ENCODE measurements around the gene UBE2Q2.
"Not testable (repeated sequence)": the region's sequence is repeated elsewhere in the genome, so short reads cannot be mapped to it uniquely, and the experiment has no call there.

UBE2Q2 gene

GRCh38 chr15:75867449-75867848 is 24.2 kb downstream of the UBE2Q2 start:
- no peak for DNase-seq

DNA sequence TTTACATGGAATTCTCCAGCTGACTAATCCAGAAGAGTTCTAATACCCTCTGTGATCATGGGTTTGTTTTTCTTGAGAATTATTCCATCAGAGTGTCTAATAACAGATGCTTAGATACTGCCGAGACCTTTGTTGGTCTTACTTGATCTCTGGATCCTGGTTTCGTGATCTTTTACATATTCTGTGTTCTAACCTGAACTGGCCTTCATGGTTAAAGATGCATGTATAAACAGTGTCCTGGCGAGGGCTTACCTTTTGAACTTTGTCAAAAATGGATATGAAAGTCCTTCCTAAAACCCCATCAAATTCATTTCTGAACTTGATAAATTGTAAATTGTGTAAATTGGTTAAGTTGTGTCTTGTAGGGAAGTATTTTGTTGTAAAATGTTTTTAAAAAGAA is 24.8 kb downstream of the UBE2Q2 start:
- no peak for DNase-seq

DNA sequence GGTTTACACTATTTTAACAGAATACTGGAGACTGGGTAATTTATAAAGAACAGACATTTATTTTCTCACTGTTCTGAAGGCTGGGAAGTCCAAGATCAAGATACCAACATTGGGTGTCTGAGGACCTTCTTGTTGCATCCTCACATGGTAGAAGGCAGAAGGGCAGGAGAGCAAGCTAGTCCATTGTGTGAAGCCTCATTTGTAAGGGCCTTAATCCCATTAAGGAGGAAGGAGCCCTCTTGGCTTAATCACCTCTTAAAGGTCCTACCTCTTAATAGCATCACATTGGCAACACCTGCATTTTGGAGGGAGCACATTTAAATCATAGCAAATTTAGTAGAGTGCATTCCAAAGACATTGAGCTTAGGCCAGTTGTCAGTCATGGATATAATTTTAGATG is 26.2 kb downstream of the UBE2Q2 start:
- no peak for DNase-seq

- DNase-seq, result not testable (repeated sequence)
Measured at GRCh38 chr15:75871589-75871988, 28.3 kb downstream of the UBE2Q2 start.

DNA sequence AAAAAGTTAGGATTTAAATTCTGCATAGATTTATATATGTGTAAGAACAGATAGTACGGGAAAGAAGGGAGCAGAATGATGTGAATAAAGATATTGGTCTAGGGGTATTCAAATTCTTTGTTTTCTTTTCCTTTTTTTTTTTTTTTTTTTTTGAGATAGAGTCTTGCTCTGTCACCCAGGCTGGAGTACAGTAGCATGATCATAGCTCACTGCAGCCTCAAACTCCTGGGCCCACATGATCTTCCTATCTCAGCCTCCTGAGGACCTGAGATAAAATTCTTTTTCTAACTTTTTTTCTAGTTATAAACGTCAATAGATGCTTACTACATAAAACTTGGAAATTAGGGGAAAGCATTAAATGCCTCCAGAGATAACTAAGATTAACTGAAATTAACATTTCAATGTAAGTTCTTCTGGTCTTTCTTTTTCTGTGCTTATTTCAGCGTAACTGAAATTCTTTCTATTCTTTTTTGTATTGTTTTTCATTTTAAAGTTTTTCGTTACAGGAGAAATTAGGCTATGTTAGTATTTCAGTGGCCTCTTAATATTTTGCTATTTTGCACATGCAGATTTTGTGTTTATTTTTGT is 29.2 kb downstream of the UBE2Q2 start:
- no peak for DNase-seq

GRCh38 chr15:75884041-75884440 is 40.8 kb downstream of the UBE2Q2 start:
- no peak for DNase-seq

DNA sequence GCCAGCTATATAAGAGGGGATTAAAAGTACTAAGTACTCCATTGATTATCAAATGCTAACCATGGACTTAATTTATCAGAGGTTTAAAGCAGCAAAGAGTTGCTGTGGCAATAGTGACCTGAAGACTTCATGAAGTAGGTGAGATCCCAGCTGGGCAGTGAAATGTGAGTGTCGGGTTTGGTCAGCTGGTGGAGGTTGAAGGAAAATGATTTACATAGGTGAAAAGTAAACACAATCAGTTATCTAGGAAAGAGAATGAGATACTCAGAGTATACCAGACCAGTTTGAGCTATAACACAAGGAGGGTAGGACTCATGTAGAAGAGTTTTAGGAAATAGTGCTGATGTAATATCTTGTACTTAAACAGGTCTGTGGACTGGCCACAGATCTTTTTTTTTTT is 43.9 kb downstream of the UBE2Q2 start:
- DNase-seq, result no peak

DNA sequence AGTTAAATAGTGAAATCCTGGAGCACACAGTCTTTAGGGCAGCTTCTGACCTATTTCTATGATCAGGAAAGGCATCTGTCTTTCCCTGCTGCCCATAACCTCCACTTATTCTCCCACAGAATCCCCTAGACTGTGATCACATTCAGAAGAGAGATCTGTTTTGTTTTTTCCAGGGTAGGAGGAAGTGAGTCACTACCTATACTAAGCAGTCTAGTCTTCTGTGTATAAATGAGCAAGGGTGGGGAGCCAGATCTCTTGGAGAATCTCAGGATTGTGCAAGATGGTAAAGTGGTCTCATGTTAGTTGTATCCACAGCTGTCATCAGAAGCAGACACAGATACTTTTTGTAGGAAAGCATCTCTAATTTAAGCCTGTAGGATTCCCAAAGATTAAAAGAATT is 48.6 kb downstream of the UBE2Q2 start:
- no peak for DNase-seq

DNA sequence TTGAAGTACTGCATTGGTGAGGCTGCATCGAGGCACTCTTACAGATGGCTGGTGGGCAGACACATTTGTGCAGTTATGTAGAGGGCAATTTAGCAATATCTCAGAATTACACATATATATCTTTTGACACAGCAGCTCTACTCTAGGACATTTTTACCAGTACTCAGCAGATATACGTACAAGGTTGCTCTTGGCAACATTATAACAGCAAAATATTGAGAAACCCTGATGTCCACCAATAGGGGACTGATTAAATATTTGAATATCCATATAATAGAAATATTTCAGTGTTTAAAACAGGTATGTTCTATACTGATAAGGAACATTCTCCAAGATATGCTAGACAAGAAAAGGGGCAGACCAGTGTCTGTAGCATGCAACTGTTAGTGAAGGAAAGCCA is 52.5 kb downstream of the UBE2Q2 start:
- no peak for DNase-seq

DNA sequence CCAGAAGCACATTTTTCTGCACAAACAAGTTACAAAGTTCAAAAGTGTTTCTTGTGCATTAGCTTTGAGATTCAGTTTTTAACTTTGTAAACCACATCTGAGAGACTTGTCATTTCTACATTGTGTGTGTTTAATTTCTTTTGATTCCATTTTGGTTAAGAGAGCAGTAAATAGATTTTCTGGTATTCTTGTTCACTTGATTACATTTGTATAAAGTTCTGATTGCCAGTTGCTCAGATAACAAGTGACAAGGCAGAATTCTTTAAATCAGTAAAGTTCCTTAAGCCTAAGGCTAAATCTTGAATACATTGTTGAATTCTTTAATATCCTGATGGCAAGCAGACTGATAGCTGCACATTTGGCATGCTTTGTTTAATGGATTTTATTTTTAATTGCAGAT is 57.3 kb downstream of the UBE2Q2 start:
- no peak for DNase-seq

DNA sequence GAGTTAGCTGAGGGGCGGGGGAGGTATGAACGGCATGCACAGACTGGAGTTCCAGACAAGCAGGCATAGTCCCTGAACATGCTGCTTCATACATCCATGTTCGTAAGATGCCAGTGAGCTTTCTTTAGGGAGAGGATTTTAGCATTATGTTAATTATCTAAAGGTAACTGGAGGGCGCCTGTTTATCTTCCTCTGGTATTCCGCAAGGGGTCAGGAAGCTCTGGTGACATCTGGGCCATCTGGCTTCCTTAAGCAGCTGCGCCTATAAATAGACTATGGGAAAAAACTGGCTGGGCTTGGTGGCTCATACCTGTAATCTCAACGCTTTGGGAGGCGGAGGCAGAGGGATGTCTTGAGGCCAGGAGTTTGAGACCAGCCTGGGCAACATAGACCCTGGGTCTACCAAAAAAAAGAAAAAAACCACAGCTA is 58.9 kb downstream of the UBE2Q2 start:
- DNase-seq, result no peak

DNA sequence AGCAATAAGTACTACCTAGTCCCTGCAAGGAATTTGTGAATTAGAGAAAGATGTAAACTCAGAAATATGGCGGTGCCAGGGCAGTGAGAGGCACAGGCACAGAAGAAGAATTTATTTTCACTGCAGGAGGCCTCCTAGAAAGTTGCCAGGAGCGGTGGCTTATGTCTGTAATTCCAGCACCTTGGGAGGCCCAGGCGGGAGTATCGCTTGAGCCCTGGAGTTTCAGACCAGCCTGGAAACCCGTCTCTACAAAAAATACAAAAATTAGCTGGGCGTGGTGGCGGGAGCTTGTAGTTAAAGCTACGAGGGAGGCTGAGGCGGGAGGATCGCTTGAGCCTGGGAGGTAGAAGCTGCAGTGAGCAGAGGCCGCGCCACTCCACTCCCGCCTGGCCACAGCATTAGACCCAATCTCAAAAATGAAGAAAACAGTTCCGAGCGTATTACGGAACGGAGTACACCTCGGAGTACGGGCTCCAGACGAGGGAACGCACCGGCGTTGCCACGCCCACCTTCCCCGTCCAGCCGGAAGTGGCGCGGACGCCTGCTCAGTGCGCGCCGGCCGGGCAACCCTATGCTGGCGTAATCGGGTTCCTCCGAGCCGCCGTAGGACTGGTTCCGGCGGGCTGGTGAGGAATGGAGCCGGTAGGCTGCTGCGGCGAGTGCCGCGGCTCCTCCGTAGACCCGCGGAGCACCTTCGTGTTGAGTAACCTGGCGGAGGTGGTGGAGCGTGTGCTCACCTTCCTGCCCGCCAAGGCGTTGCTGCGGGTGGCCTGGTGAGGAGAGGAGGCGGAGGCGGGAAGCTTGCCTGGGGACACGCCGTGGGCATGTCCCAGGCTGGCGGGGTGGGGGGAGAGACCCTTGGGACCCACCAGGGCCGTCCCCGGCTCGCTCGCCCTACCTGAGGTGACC is 60.3 kb downstream of the UBE2Q2 start, which contains the start of gene FBXO22:
Gene FBXO22 (plus strand): TSS at position 548 of the 909 bp plus-strand sequence. CDS start 86 bp downstream, at position 634.
- no peak for DNase-seq

GRCh38 chr15:75905231-75905630 is 62.0 kb downstream of the UBE2Q2 start:
- no peak for DNase-seq

DNA sequence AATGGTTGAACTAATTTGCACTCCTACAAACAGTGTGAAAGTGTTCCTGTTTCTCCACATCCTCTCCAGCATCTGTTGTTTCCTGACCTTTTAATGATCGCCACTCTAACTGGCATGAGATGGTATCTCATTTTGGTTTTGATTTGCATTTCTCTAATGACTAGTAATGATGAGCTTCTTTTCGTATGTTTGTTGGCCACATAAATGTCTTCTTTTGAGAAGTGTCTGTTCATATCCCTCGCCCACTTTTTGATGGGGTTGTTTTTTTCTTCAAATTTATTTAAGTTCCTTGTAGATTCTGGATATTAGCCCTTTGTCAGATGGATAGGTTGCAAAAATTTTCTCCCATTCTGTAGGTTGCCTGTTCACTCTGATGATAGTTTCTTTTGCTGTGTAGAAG is 67.1 kb downstream of the UBE2Q2 start:
- DNase-seq, result not testable (repeated sequence)

DNA sequence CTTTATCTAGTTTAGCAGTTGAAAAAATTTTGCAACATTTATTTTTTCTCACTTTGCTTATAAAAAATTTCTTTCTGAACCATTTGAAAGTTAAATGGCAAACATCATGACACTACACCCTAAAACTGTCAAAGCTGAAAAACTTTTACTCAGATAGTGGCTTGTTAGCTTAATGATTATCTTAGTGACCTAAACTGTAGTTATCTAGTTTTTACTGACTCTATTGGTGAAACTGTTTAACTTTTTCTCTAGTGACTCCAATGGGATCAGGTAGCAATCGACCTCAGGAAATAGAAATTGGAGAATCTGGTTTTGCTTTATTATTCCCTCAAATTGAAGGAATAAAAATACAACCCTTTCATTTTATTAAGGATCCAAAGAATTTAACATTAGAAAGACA is 73.7 kb downstream of the UBE2Q2 start:
- DNase-seq, result no peak

- DNase-seq, result no peak
Measured at GRCh38 chr15:75918135-75918534, 74.9 kb downstream of the UBE2Q2 start.

DNA sequence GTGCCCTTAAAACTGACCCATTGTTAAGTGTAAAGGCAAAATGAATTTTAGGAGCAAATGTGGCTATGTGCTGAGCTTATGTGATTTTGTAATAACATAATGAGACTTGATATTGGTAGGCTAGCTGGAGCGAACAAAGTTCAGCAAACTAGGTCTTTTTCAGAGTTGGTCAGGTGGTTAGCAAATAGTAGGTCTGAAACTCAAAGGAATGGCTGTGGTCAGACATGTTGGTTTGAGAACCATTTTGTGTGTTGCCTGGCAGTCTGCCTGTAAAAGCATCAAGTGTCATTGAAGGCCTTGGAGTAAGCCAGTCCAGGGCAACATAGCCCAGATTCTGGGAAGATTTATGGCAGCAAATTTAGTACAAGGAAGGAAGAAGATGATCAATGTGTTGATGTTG is 76.8 kb downstream of the UBE2Q2 start:
- DNase-seq, result no peak

DNA sequence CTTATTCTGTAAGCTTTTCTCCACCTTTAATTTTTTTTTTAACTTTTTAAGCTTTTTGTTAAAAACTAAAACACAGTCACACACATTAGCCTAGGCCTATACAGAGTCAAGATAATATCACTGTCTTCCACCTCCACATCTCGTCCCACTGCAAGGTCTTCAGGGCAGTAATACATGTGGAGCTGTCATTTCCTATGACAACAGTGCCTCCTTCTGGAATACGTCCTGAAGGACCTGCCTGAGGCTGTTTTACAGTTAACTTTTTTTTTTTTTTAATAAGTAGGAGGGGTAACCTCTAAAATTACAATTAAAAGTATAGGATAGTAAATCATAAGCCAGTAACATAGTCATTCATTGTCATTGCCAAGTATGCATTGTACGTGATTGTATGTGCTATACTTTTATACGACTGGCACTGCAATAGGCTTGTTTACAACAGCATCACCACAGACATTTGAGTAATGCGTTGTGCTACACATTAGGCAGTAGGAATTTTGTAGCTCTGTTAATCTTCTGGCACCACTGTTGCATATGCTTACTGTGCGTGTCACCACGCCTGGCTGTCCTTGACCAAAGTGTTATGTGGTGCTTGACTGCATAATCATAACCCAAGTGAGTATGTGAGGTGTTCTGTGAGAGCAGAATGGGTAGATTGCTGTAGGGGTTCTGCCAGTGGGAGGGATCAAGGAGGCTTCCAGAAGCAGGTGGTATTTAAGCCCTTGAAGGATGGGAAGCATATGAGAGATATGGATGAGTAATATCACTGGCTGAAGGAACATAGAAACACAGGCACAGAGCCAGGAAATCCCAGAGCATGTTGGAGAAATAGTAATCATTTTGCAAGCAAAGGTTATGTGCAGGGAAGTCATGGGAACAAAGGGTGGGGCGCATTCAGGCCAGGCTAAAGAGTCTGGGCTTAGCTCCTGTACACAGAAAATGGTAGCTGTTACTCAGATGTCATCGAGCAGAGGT is 78.8 kb downstream of the UBE2Q2 start:
- no peak for DNase-seq

GRCh38 chr15:75923756-75924155 is 80.5 kb downstream of the UBE2Q2 start:
- DNase-seq, result no peak

DNA sequence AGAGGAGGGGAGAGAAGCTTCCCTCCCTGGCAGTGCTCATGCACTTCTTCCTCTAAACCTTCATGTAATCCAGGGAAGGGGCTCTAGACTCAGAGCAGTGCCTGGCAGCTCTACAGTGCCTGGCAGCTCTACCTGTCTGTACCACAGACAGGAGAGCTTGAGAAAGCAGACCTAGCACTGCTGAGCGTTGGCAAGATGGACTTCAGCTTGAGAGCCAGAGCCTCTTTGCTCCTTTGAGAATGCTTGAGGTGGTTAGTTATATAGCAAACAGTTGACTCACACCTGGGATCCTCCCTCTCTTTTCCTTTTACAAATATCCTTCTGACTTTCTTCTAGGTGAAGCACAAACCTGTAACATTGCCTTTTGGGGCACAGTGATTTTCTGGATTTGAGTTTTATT is 81.3 kb downstream of the UBE2Q2 start:
- DNase-seq, result no peak

GRCh38 chr15:75925440-75925839 is 82.2 kb downstream of the UBE2Q2 start:
- DNase-seq, result no peak

GRCh38 chr15:75926931-75927330 is 83.7 kb downstream of the UBE2Q2 start:
- DNase-seq, result no peak

DNA sequence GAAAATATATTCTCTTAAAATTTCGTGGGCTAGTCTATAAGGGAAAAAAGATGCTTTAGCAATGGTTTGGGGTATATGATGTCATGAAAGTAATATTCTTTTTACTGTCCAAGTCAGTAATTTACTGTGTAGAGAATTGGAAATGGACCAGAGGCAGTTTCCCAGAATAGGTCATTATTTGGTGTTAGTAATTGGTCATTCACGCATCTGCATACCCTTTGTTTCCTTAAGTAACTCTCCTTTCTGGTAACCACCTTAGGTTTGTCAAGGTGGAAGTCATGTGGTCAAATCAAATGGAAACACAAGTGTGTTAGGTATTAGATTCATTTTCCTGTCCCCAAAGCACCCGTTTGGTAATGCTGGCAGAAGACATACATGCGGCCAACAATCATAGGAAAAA is 84.4 kb downstream of the UBE2Q2 start:
- DNase-seq, result no peak

Data from NCI-H187 treated with DMSO at 0.1 percent for 48 hours (cell line).